Prostate gland (tissue), 2 donors: ENCODE results near the gene NKAIN4.

Source experiments
- CTCF ChIP-seq, 4 experiments: fragments of 200-600 bp in 2 of 4; fragments of 450-650 bp in 2 of 4; sonication (generic) in 2 of 4; IDR thresholded peaks; 1 replicate in 3 of 4; 2 replicates in 1 of 4; pipeline ENCODE4 v1.5.1; 2016 to 2019; ENCODE audit warnings: antibody characterized with exemption in 4 of 4, mild to moderate bottlenecking in 2 of 4, moderate library complexity in 2 of 4
- POLR2A ChIP-seq: fragments of 450-650 bp; IDR thresholded peaks from one replicate; pipeline ENCODE4 v1.6.1; 2016; ENCODE audit warnings: antibody characterized with exemption, mild to moderate bottlenecking
- POLR2AphosphoS5 ChIP-seq: sonication (generic); formaldehyde crosslinking; IDR thresholded peaks from one replicate; pipeline ENCODE4 v1.6.1; 2017; ENCODE audit warnings: antibody characterized with exemption

DNA sequence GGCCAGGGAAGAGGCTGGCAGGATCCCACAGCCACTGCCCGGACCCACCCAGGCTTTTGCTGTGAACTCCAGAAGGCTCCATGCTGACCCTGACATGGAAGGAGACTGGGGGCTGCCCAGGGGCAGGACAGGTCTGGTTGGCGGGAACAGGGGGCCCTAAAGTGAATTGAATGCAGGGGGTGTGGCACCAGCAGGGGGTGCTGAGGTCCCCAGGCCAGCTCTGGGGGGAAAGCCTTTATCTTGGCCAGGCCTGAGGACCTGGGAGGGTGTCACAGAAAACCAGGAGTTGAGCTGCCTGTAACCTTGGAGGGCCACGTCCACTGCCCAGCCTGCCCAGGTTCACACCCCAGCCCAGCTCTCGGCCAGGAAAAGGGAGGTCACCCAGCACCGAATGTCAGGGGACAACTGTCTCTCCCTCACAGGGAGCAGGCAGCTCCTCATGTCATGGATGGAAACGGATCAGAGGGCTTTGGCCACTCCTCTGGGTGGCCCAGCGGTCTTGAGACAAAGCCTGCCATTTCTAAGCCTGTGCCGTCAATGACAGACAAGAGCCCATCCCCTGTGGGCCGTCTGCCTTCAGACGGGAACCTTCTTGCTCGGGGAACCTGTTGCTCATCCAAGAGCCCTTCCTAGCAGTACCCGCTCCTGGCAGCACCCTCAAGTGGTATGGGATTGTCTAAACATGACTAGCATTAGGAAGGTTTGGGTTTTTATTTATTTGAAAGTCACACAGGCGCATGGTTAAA, 35.4 kb downstream of the NKAIN4 start:
- TF ChIP-seq CTCF (IDR thresholded peaks at IDR 0.05), result no peak
- no peak for TF ChIP-seq POLR2AphosphoS5
- TF ChIP-seq POLR2A, result no peak
